HUES48 (cell line): ENCODE measurements around the gene TAMALIN.

Experiments
- H3K27ac ChIP-seq: one replicate; pipeline ENCODE4 v1.7.0; 2013; ENCODE audit warnings: low read depth, low read length, inconsistent platforms
- H3K27me3 ChIP-seq: 2 replicates; pipeline ENCODE4 v1.6.1; 2013; ENCODE audit warnings: mild to moderate bottlenecking, low read length; ENCODE audit not compliant: control insufficient read depth, insufficient read depth
- H3K36me3 ChIP-seq: 2 replicates; pipeline ENCODE4 v1.6.1; 2013; ENCODE audit warnings: low read length; ENCODE audit not compliant: control insufficient read depth, insufficient read depth
- H3K4me1 ChIP-seq: 2 replicates; pipeline ENCODE4 v1.6.1; 2013; ENCODE audit warnings: mild to moderate bottlenecking, low read length; ENCODE audit not compliant: control insufficient read depth, insufficient read depth
- H3K4me3 ChIP-seq: 2 replicates; pipeline ENCODE4 v1.5.1; 2013; ENCODE audit warnings: mild to moderate bottlenecking, low read depth, low read length
- H3K9ac ChIP-seq: 2 replicates; pipeline ENCODE4 v1.6.1; 2013; ENCODE audit warnings: mild to moderate bottlenecking, low read depth, low read length, moderate library complexity
- H3K9me3 ChIP-seq: 2 replicates; pipeline ENCODE4 v1.6.1; 2013; ENCODE audit warnings: low read length; ENCODE audit not compliant: control insufficient read depth, insufficient read depth

Gene TAMALIN

DNA sequence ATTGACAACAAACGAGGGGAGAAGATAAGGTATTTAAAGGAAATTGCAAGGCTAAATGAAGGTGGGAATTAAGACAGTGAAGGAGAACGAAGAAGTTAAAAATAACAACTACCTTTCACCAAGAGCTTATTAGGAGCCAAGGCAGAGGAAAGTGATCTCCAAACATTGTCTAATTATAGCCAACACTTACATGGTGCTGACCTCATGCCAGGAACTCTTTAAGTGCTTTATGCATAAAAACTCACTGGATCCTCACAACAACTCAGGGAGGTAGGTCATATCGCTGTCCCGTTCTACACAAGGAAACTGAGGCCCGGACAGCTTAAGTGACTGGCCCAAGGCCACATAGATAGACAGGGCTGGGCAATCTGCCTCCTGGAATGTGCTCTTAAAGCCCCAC is 19.5 kb downstream of the TAMALIN start:
- Histone ChIP-seq H3K27ac (no peak overlapping the region), H3K9me3 (no peaks in the 10 kb centered on the region), H3K27me3 (peaks cover 33% of the 10 kb centered on the region), H3K9ac (no peak overlapping the region), H3K4me3 (no peak overlapping the region), H3K36me3 (no peaks in the 10 kb centered on the region), H3K4me1 (peaks cover 17% of the 10 kb centered on the region)

DNA sequence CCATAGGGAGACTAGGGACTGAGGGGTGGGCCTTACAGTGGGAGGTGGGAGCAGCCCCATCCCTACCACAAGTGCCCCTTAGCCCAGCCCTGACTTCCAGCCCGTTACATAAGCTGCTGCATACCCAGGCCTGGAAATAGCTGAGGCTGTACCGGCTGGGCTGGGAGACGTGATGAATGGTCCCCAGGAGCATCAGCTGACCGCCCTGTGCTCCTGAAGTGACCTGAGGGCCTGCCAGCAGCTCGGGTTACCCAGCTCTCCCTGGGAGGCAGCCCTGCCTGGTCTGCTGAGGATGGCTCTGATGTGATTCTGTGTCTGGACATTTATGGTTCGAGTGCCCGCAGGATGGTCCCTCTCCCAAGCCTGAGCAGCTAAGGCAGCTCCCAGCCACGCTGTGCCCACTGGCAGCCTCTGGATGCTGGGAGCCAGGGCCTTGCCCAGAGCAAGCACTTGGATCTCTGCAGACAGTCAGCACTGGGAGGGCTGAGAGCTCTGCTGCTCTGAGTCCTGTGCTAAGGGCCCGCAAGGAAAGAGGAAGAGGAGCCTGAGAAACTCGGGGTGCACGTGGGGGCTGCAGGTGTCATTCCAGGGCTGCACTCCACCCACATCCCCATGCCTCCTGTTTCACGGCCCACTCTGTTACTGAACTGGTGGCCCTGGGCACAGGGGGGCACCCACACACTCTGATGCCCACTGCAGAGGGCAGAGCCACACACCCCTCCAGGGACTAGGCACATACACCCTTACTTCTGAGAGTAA is 20.5 kb downstream of the TAMALIN start:
- peaks cover 28% of the 10 kb centered on the region for H3K27me3 ChIP-seq
- no peaks in the 10 kb centered on the region for H3K9me3 ChIP-seq
- H3K27ac ChIP-seq = no peak overlapping the region
- no peak overlapping the region for H3K4me3 ChIP-seq
- no peaks in the 10 kb centered on the region for H3K36me3 ChIP-seq
- H3K9ac ChIP-seq = no peak overlapping the region
- H3K4me1 ChIP-seq = peaks cover 18% of the 10 kb centered on the region

DNA sequence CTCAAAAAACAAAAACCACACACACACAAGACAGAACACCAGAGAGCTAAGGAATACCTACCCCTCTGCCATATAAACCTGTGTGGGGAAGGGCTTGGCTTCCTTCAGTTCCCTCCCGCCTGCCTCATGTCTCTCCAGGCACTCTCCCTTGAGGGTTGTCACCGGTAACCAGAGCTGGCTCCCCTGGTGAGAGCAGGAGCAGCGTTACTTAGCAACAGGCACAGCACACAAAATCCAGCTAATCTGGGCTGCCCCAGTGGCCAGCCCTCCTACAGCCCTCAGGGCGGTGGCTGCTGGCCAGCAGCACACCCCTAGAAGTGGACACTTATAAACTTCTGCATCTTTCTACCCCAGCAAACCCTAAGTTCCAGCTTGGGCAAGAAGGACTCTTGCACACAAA is 22.9 kb downstream of the TAMALIN start:
- no peak overlapping the region for H3K9ac ChIP-seq
- H3K4me1 ChIP-seq = peaks cover 24% of the 10 kb centered on the region
- peak overlapping the region; percentile 35 for H3K27ac ChIP-seq
- peaks cover 21% of the 10 kb centered on the region for H3K27me3 ChIP-seq
- H3K36me3 ChIP-seq = no peaks in the 10 kb centered on the region
- no peak overlapping the region for H3K4me3 ChIP-seq
- no peaks in the 10 kb centered on the region for H3K9me3 ChIP-seq

DNA sequence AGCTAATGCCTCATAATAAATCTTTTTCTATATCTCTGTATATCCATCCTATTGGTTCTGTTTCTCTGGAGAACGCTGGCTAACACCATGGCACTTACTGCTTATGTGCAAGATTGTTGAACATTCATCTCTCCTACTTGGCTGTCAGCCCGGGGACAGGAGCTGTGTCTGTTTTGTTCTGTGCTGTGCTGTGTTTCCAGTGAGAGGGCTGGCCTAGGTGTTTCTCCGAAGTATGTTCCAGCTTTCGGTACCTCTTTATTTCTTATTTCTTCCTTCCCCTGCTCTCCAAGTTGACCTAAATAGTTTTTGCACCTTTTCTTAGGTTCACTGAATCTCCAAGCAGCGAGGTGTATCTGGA is 25.7 kb downstream of the TAMALIN start:
- Histone ChIP-seq H3K36me3 (no peaks in the 10 kb centered on the region), H3K27me3 (peaks cover 39% of the 10 kb centered on the region), H3K4me3 (peak overlapping the region; percentile 34), H3K9ac (no peak overlapping the region; the same call in 1 of the 2 replicates), H3K9me3 (no peaks in the 10 kb centered on the region), H3K27ac (peak overlapping the region; percentile 2), H3K4me1 (peaks cover 22% of the 10 kb centered on the region)

DNA sequence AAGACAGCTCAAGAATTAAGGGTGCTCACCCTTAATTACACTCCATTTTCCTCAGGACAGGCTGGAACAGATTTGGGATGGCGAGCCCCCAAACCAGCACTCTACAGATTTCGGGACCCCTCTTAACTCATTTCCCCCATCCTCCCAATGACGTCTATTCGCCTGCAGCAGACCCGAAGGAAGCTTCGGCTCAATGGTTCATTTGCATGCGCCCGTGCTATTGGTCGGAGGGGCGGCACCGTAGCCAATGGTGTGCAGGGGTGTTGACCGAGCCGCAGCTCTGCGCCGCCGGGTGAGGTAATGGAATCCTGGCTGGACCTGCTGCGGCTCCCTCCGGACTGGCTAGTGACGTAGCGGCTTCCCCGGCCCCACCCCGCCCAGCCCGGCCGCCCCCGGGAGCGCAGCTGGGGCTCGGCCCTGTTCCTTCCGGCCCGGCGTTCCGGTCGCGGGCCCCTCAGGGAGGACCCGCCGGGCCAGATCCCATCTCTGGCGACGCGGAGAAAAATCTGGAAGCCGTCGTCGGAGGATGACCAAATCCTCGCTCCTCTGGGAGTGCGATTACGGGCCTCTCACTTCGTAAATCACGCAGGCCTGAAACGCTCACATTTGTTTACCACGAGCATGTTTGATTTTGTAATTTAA is 26.2 kb downstream of the TAMALIN start:
- Histone ChIP-seq H3K9ac (peak overlapping the region; percentile 60; the same call in 1 of the 2 replicates), H3K9me3 (no peaks in the 10 kb centered on the region), H3K36me3 (no peaks in the 10 kb centered on the region), H3K4me1 (peaks cover 22% of the 10 kb centered on the region), H3K4me3 (peak overlapping the region; percentile 60), H3K27ac (peak overlapping the region; percentile 80), H3K27me3 (peaks cover 39% of the 10 kb centered on the region)

DNA sequence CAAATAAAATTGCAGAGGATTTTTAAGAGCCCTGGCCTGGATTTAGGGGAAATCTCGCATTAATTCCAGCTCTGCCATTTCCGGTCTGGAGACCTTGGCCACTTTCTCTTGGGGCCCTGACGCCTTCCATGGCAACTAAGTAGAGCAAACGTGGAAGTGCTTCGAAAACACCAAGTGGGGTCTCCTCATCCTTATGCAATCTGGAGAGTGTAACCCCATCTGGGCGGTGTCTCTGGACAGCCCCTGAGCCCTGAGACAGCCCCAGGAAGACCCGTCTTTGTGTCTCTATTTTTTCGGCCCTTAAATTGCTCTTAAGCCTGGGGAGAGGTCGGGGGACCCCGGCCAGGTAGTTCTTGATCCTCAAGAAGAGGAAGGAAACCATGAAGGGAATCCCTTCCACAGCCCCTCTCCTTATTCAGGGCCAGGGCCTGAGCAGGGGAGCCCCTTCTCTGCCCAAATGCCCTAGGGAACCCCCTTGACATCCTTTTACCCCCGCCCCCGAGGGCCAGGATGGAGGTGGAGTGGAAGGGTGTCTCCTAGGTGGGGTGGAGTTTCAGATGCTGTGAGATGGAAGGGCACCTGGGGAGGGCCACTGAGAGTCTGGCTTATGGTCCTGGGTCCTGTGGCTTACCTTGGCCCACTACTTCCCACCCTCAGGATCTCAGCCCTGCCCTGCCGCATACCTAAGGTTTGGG is 26.8 kb downstream of the TAMALIN start:
- H3K4me3 ChIP-seq = peak overlapping the region; percentile 60
- peak overlapping the region; percentile 60; the same call in 1 of the 2 replicates for H3K9ac ChIP-seq

DNA sequence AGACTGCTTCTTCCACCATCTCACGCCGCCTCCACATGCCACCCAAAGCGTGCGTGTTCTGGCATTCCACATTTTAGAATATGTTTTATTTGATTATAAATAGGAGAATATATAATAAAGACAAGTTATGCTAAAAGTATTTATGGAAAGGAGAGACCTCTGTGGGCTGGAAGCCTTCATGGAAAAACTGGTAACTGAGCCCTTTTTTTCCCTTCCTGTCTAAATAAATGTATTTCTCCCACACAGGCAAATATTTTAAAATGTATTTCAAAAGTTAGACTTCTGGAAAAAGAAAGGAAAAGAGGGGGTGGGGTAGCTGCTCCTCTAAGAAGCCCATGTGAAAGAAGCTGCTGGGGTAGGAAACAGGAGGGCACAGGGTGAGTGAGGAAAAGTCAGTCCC is 28.4 kb downstream of the TAMALIN start:
- Histone ChIP-seq H3K4me1 (peaks cover 15% of the 10 kb centered on the region), H3K4me3 (no peak overlapping the region), H3K27me3 (peaks cover 52% of the 10 kb centered on the region), H3K9me3 (no peaks in the 10 kb centered on the region), H3K36me3 (no peaks in the 10 kb centered on the region), H3K9ac (no peak overlapping the region), H3K27ac (no peak overlapping the region)

More for the DNA sequence above, 26.8 kb downstream of the TAMALIN start:
- Histone ChIP-seq H3K9me3 (no peaks in the 10 kb centered on the region), H3K27ac (peak overlapping the region; percentile 80), H3K4me1 (peaks cover 24% of the 10 kb centered on the region), H3K36me3 (no peaks in the 10 kb centered on the region), H3K27me3 (peaks cover 44% of the 10 kb centered on the region)

DNA sequence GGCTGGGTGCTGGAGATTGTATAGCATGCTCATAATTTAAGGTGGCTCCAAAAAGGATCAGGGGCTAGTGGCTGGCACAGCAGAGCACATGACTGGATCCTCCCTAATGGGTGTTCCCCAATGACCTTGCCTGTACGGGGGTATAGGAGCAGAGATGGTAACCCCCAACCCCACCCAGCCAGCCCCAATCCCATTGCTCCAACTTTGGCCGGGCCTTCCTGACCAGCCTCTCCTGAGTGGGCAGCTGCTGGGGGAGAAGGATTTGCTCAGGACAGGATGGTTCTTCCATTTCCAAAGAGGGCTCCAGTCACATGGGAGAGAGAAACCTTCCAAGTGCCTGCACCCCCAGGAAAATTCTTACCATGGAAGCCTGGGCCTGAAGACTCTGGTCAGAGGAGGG is 29.2 kb downstream of the TAMALIN start:
- Histone ChIP-seq H3K4me3 (no peak overlapping the region), H3K27ac (no peak overlapping the region), H3K9ac (no peak overlapping the region), H3K9me3 (no peaks in the 10 kb centered on the region), H3K4me1 (peaks cover 15% of the 10 kb centered on the region), H3K27me3 (peaks cover 52% of the 10 kb centered on the region), H3K36me3 (no peaks in the 10 kb centered on the region)

DNA sequence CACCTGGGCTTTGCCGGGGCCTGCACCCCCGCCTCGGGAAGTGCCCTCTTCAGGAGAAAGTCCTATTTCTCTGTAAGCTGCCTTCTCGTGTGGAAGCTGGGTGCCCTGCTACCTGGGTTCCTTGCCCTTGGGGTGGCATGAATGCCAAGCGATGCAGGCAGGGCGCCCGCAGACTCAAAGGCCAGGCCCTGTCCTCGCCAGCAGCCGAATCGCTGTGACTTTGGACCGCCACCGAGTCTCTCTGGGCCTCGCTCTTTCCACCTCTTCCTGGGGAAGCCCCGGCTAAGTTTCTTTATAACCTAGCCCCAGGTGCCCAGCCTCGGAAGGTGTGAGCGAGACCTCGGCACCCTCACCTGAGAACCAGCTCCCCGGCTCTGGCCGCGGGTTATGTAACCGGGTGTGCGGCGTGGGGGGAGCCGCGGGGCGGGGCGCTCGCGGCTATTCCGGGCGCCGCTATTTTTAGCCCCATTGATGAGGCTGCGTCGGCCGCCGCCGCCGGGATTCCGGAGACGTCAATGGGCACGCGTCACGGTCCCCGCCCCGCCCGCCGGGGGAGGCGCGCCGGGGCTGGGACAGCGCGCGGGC is 29.9 kb downstream of the TAMALIN start:
- Histone ChIP-seq H3K4me1 (peaks cover 18% of the 10 kb centered on the region), H3K27ac (peak overlapping the region; percentile 77), H3K4me3 (peak overlapping the region; percentile 63), H3K36me3 (no peaks in the 10 kb centered on the region), H3K9me3 (no peaks in the 10 kb centered on the region), H3K9ac (peak overlapping the region; percentile 26; the same call in 1 of the 2 replicates), H3K27me3 (peaks cover 52% of the 10 kb centered on the region)

DNA sequence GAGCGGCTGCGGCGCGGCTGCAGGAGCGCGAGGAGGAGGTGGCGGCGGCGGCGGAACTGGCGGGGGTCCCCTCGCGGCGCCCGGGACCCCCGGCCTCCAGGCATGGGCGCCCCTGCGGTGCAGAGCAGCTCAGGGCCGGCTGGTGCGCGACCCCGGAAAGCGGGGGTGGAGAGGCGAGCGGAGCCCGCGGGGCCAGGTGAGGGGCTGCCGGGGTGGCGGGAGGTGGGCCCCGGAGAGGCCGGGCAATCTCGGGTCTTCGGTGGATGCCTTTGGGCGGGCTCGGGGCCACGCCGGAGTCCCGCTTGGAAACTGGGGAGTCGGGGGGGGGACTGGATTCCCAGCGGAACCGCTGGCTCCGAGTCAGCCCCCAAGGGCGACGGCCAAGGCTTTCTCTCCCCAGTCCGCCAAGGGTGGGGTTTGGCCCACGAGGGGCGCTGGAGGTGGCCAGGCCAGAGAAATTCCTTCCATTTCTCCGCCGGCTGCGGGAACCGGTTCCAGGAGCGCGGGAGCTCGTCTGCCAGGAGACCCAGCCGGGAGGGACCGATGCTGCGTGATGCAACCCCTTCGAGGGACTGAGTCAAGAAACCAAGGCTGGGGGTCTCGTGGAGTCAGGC is 30.6 kb downstream of the TAMALIN start:
- H3K27ac ChIP-seq = peak overlapping the region; percentile 8
- peaks cover 16% of the 10 kb centered on the region for H3K4me1 ChIP-seq
- peak overlapping the region; percentile 65 for H3K9ac ChIP-seq

More for the DNA sequence above, 30.6 kb downstream of the TAMALIN start:
- H3K36me3 ChIP-seq = no peaks in the 10 kb centered on the region
- H3K9me3 ChIP-seq = no peaks in the 10 kb centered on the region
- H3K27me3 ChIP-seq = peaks cover 46% of the 10 kb centered on the region
- H3K4me3 ChIP-seq = peak overlapping the region; percentile 77
